GM23338 (cell line): Measurements from ENCODE around the gene NEU2.

ENCODE experiments used
- CREB1 ChIP-seq: fragments of 250-450 bp; sonication (Bioruptor Pico); IDR thresholded peaks from 2 replicates; pipeline ENCODE4 v1.5.0; 2020; ENCODE audit warnings: low read depth, mild to moderate bottlenecking, moderate library complexity
- CTCF ChIP-seq, 2 experiments: fragments of 200-600 bp in 1 of 2; sonication (generic) in 1 of 2; conservative IDR thresholded peaks; 2 replicates each; pipeline versions ENCODE4 v1.5.1 to v1.6.1; 2016 to 2017; ENCODE audit warnings: antibody characterized with exemption in 2 of 2, low read depth in 2 of 2, mild to moderate bottlenecking in 2 of 2, moderate library complexity in 1 of 2
- ETS1 ChIP-seq: IDR thresholded peaks from 2 replicates; pipeline ENCODE4 v1.6.1; 2016; ENCODE audit warnings: antibody characterized with exemption
- EZH2 ChIP-seq: fragments of 200-600 bp; sonication (generic); IDR thresholded peaks from one replicate; pipeline ENCODE4 v1.8.0; 2017; ENCODE audit warnings: antibody characterized with exemption, mild to moderate bottlenecking, low read depth; ENCODE audit not compliant: unreplicated experiment
- EZH2phosphoT487 ChIP-seq: fragments of 200-600 bp; sonication (generic); IDR thresholded peaks from one replicate; pipeline ENCODE4 v1.8.1; 2018; ENCODE audit warnings: antibody characterized with exemption; ENCODE audit not compliant: unreplicated experiment
- JUNB ChIP-seq: IDR thresholded peaks from one replicate; pipeline ENCODE4 v1.6.1; 2016; ENCODE audit warnings: antibody characterized with exemption; ENCODE audit not compliant: unreplicated experiment
- POLR2AphosphoS5 ChIP-seq: IDR thresholded peaks from 2 replicates; pipeline ENCODE4 v1.6.1; 2016; ENCODE audit warnings: antibody characterized with exemption, low read depth
- REST ChIP-seq: IDR thresholded peaks from one replicate; pipeline ENCODE4 v1.6.1; 2018; ENCODE audit warnings: antibody characterized with exemption; ENCODE audit not compliant: unreplicated experiment
- ZNF114 ChIP-seq: fragments of 250-450 bp; sonication (Bioruptor Pico); IDR thresholded peaks from 2 replicates; pipeline ENCODE4 v1.5.0; 2020; ENCODE audit warnings: mild to moderate bottlenecking, moderate library complexity
- ZNF331 ChIP-seq: fragments of 250-450 bp; sonication (Bioruptor Pico); IDR thresholded peaks from 2 replicates; pipeline ENCODE4 v1.5.0; 2020; ENCODE audit warnings: low read depth, mild to moderate bottlenecking, moderate library complexity
- TF ChIP-seq, protein P1 (sequence below): fragments of 250-450 bp; sonication (Bioruptor Pico); IDR thresholded peaks from 2 replicates; pipeline ENCODE4 v1.5.0; 2020; ENCODE audit warnings: mild to moderate bottlenecking, moderate library complexity

DNA sequence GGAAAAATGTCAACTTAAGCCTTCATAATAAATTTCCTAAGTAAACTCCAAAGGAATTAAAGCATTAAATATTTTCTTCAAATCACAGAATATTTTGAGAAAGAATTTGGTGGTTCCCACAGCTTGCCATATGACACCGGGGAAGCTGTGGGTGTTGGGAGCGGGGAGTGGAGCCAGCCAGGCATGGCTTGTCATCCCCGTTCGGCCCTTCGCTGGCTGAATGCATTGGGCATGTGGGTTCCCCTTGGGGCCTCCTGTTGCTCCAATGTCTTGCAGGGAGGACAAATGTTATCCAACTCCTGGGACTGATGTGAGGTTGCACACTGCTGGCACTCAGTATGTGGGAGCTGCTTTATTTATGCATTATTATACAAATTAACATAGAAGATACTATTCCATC lies 38.0 kb upstream of the NEU2 start:
- no peak for TF ChIP-seq REST
- TF ChIP-seq, protein P1, sequence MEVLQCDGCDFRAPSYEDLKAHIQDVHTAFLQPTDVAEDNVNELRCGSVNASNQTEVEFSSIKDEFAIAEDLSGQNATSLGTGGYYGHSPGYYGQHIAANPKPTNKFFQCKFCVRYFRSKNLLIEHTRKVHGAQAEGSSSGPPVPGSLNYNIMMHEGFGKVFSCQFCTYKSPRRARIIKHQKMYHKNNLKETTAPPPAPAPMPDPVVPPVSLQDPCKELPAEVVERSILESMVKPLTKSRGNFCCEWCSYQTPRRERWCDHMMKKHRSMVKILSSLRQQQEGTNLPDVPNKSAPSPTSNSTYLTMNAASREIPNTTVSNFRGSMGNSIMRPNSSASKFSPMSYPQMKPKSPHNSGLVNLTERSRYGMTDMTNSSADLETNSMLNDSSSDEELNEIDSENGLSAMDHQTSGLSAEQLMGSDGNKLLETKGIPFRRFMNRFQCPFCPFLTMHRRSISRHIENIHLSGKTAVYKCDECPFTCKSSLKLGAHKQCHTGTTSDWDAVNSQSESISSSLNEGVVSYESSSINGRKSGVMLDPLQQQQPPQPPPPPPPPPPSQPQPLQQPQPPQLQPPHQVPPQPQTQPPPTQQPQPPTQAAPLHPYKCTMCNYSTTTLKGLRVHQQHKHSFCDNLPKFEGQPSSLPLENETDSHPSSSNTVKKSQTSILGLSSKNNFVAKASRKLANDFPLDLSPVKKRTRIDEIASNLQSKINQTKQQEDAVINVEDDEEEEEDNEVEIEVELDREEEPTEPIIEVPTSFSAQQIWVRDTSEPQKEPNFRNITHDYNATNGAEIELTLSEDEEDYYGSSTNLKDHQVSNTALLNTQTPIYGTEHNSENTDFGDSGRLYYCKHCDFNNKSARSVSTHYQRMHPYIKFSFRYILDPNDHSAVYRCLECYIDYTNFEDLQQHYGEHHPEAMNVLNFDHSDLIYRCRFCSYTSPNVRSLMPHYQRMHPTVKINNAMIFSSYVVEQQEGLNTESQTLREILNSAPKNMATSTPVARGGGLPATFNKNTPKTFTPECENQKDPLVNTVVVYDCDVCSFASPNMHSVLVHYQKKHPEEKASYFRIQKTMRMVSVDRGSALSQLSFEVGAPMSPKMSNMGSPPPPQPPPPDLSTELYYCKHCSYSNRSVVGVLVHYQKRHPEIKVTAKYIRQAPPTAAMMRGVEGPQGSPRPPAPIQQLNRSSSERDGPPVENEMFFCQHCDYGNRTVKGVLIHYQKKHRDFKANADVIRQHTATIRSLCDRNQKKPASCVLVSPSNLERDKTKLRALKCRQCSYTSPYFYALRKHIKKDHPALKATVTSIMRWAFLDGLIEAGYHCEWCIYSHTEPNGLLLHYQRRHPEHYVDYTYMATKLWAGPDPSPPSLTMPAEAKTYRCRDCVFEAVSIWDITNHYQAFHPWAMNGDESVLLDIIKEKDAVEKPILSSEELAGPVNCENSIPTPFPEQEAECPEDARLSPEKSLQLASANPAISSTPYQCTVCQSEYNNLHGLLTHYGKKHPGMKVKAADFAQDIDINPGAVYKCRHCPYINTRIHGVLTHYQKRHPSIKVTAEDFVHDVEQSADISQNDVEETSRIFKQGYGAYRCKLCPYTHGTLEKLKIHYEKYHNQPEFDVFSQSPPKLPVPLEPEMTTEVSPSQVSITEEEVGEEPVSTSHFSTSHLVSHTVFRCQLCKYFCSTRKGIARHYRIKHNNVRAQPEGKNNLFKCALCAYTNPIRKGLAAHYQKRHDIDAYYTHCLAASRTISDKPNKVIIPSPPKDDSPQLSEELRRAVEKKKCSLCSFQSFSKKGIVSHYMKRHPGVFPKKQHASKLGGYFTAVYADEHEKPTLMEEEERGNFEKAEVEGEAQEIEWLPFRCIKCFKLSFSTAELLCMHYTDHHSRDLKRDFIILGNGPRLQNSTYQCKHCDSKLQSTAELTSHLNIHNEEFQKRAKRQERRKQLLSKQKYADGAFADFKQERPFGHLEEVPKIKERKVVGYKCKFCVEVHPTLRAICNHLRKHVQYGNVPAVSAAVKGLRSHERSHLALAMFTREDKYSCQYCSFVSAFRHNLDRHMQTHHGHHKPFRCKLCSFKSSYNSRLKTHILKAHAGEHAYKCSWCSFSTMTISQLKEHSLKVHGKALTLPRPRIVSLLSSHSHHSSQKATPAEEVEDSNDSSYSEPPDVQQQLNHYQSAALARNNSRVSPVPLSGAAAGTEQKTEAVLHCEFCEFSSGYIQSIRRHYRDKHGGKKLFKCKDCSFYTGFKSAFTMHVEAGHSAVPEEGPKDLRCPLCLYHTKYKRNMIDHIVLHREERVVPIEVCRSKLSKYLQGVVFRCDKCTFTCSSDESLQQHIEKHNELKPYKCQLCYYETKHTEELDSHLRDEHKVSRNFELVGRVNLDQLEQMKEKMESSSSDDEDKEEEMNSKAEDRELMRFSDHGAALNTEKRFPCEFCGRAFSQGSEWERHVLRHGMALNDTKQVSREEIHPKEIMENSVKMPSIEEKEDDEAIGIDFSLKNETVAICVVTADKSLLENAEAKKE (CRISPR knock-in tag): no peak
- TF ChIP-seq EZH2phosphoT487: no peak
- no peak for TF ChIP-seq ZNF114
- no peak for TF ChIP-seq CTCF (conservative IDR thresholded peaks at IDR 0.05; ENCODE audit: low read depth in 2 of 2)
- TF ChIP-seq POLR2AphosphoS5: no peak
- TF ChIP-seq JUNB: no peak
- TF ChIP-seq EZH2: no peak
- no peak for TF ChIP-seq ETS1
- no peak for TF ChIP-seq CREB1 (CRISPR knock-in tag)
- TF ChIP-seq ZNF331 (CRISPR knock-in tag): no peak
